Mesodermal cell (in vitro differentiated cells): ENCODE measurements around the gene PCDH1. TPM values are rescaled to one million over a fixed set of nuclear protein-coding genes. Genes with fewer than 3 reads are reported as not detected.
"Not testable (repeated sequence)": the region's sequence is repeated elsewhere in the genome, so short reads cannot be mapped to it uniquely, and the experiment has no call there.

Experiments
- H3K27ac ChIP-seq: 2 replicates; pipeline ENCODE4 v1.7.0; 2013; ENCODE audit warnings: mild to moderate bottlenecking, low read depth, low read length, moderate library complexity; ENCODE audit not compliant: severe bottlenecking
- H3K36me3 ChIP-seq: 2 replicates; pipeline ENCODE4 v1.7.1; 2013; ENCODE audit warnings: mild to moderate bottlenecking, low read length, moderate library complexity; ENCODE audit not compliant: control insufficient read depth, insufficient read depth
- H3K4me1 ChIP-seq: one replicate; pipeline ENCODE4 v1.7.1; 2013; ENCODE audit warnings: mild to moderate bottlenecking, low read length; ENCODE audit not compliant: insufficient read depth, control insufficient read depth, poor library complexity, severe bottlenecking
- H3K4me3 ChIP-seq: 2 replicates; pipeline ENCODE4 v1.7.0; 2013; ENCODE audit warnings: low read length, control low read depth, mild to moderate bottlenecking; ENCODE audit not compliant: insufficient read depth, poor library complexity, severe bottlenecking; ENCODE audit errors: extremely low read depth
- H3K9me3 ChIP-seq: 2 replicates; pipeline ENCODE4 v1.7.1; 2013; ENCODE audit warnings: mild to moderate bottlenecking, low read length, moderate library complexity; ENCODE audit not compliant: control insufficient read depth
- WGBS, 2 experiments: methylation state at CpG; one replicate each; pipeline ENCODE4 v1.1.5; 2013; ENCODE audit warnings: missing lambda C conversion rate in 2 of 2; ENCODE audit not compliant: insufficient coverage in 2 of 2; 5-methylcytosine and 5-hydroxymethylcytosine counted together
- polyA plus RNA-seq, 2 experiments: library from polyadenylated mRNA; stranded (reverse); fragments of 50-300 nt; gene quantifications; one replicate each; pipeline ENCODE4 v1.2.3, GENCODE V29; 2013

The PCDH1 gene
- 25.9 TPM for polyA plus RNA-seq (2013, experiment 1 of 2)
- polyA plus RNA-seq (2013, experiment 2 of 2), result 18.5 TPM

DNA sequence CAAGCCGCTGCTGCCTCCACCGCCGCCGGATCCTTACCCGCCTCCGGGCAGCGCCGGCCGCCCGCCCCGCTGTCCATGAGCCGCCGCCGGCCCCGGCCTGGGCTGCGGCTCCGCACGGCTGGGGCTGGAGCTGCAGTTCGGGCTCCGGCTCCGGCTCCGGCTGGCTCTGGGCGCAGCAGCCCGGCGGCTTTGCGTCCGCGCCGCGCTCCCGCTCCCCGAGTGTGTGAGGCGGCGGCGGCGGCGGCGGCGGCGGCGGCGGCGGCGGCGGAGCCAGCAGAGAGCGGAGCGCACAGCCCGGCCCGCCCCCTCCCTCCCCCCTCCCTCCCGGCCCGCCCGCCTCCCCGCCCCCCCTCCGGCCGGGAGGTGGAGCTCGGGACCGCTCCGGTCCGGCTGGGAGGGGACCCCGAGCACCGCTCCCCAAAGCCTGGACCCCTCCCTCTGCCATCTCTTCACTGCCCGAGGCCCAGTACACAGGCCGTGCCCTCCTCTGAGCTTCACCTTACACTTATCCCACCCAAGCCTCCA, at the start of gene PCDH1:
Gene PCDH1, minus strand, starts transcription at position 225 of the 525 bp plus-strand sequence. Its CDS starts 148 bp downstream, at position 77.
- H3K4me1 ChIP-seq, result peaks cover 54% of the 10 kb centered on the region
- H3K36me3 ChIP-seq, result no peaks in the 10 kb centered on the region
- 0 to 1% methylated on average over 3 to 26 of the region's 63 CpGs for WGBS, 2 experiments
- H3K4me3 ChIP-seq, result peak within 1 kb of the TSS; percentile 62
- no peaks in the 10 kb centered on the region for H3K9me3 ChIP-seq
- no peak within 1 kb of the TSS for H3K27ac ChIP-seq

DNA sequence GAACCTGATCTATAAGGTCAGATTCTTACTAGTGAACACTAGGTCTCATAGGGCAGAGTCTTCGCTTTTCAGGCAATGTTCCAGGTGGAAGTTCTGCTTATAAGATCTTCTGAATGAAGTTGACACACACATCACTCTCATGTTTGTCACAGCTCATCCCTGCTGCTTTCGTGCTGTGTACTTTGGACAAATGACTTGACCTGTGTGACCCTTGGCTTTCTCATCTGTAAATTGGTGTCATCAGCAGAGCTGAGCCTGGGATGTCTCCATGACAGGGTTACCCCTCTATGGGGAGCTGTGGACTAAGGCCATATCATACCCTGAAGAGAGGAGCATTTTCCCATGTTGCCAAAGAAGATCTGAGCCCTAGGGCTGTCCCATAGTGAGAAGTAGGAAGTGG, 48.2 kb upstream of the PCDH1 start:
- no peak overlapping the region for H3K4me3 ChIP-seq
- H3K27ac ChIP-seq, result no peak overlapping the region
- peaks cover 62% of the 10 kb centered on the region for H3K36me3 ChIP-seq
- peaks cover 8% of the 10 kb centered on the region for H3K4me1 ChIP-seq
- no peaks in the 10 kb centered on the region for H3K9me3 ChIP-seq
- 100% methylated on average over 1 of the region's 2 CpGs for WGBS, 2 experiments

DNA sequence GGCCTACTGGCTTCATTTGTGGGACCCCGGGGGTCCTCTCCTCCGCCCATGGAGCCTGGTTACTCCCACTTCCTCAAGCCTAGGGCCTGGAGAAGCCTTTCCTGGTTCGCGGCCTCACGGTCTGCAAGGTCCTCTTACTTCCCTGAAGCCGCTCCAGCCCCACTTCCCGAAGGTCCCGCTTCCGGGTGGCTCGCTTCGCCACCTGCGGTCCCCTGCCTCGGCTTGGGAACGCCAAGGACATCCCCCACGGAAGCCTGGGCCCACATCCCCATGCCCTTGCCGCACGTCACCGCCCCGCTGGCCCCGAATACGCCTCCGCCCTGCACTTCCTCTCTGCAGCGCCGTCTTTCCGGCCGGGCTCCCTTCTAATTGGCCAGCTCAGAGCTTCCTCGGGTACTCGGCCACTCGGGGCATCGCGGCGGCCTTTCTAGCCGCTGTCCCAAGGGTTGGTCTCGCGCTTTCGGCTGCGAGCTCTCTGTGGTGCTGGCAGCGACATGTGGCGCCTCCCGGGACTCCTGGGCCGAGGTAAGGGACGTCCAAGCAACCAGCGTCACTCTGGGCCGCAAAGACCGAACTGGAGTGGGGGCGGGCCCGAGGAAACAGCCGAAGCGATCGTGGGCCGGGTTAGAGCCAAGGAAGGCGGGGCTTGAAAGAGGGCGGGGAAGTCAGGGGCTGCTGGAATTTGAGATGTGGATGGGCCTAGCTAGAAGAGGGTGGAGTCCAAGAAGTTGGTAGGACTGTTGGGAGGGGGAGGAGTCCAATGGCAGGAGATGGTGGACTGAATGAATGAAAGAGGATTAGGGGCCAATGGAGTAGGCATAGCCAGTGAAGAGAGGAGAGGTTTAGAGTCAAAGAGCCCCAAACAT, 45.5 kb upstream of the PCDH1 start, which contains the start of gene DELE1:
Gene DELE1, plus strand, starts transcription at position 424 of the 866 bp plus-strand sequence. Its CDS starts 71 bp downstream, at position 495.
- H3K36me3 ChIP-seq, result peaks cover 36% of the 10 kb centered on the region
- H3K27ac ChIP-seq, result peak within 1 kb of the TSS; percentile 97
- H3K4me3 ChIP-seq, result peak within 1 kb of the TSS; percentile 81
- WGBS, 2 experiments, result 0 to 1% methylated on average over 36 to 53 of the region's 53 CpGs
- no peaks in the 10 kb centered on the region for H3K9me3 ChIP-seq
- peaks cover 8% of the 10 kb centered on the region for H3K4me1 ChIP-seq

DNA sequence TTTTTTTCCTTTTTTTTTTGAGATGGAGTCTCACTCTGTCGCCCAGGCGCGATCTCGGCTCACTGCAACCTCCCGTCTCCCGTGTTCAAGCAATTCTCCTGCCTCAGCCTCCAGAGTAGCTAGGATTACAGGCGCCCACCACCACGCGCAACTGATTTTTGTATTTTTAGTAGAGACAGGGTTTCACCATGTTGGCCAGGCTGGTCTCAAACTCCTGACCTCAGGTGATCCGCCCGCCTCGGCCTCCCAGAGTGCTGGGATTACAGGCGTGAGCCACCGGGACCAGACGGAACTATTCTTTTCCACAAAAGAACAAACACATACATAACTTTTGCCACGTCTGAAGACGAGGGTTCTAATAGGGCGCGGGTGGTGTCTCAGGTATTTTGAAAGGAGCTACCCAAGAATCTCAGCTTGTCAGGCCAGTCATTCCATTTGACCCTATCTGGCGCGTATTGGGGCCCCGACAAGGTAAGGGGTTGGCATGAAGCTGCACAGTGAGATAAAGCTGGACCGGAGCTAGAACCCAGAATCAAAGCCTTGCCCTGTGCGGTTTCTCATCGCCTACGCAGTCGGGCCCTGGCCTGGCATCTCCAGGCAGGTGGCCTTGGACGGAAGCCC, 44.7 kb upstream of the PCDH1 start:
- not testable (repeated sequence) for H3K9me3 ChIP-seq, H3K4me1 ChIP-seq
- Histone ChIP-seq H3K36me3 (peaks cover 29% of the 10 kb centered on the region), H3K4me3 (peak overlapping the region; percentile 81), H3K27ac (peak overlapping the region; percentile 97)
- WGBS, 2 experiments, result 71 to 73% methylated on average over 18 to 22 of the region's 28 CpGs

DNA sequence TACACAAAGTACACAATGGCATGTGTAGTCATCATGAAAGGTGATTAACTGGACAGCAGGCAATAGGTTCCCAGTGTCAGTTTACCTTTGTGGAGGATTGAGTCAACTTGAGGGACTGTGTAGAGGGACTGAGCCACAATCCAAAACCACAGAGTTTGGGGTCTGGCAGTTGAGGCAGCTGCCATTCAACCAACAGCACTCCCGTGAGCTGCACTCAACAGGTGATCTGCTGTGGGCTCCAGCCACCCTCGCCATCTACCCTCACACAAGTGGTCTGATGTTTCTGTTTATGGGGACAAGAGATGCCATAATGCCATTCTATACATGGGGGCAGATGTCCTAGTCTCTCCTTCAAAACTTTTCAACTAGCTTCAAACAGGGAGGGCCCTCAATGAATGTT, 42.6 kb upstream of the PCDH1 start:
- H3K36me3 ChIP-seq, result peaks cover 8% of the 10 kb centered on the region
- H3K4me1 ChIP-seq, result peaks cover 8% of the 10 kb centered on the region
- 80% methylated on average over 2 of the region's 2 CpGs; no CpG with 5 or more reads in 1 of the 2 experiments for WGBS, 2 experiments
- no peaks in the 10 kb centered on the region for H3K9me3 ChIP-seq
- no peak overlapping the region for H3K4me3 ChIP-seq
- no peak overlapping the region for H3K27ac ChIP-seq

DNA sequence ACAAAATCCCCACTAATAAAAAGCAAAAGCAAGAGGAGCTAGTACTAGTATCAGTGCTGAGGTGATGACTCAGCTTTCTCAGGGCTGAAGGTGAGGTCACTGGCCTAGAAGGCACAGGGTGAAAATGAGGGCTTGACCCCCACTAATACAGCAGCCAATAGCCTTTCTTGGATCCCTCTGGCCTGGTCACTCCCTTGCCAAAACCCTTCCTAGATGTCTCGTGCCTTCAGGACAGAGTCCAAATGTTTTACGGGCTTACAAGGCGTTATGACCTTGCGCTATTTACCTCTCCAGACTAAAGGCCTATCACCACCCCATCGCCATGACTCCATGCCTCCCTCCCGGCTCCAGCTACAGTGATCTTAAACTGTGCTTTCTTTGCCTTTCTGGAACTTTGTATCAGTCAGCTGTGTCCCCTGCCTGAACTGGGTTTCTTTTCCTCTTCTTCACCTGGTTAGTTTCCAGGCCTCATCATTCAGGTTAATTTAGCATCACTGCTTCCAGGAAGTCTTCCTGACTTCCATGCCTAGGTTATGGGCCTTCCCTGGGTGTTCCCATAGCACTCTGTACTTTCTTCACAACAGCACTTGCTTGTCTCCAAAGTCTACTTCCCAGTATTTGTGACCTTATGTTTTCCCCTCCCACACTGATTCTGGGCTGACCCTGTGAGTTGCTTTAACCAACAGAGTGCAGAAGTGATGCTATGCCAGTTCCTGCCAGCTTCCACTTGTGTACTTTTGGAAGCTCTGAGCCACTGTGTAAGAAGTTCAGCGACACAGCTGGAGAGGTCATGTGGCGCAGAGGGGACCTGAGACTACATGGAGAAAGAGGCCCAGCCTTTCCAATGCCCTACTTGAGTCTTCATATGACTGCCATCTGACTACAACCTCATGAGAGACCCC, 41.3 kb upstream of the PCDH1 start:
- Histone ChIP-seq H3K9me3 (no peaks in the 10 kb centered on the region), H3K36me3 (no peaks in the 10 kb centered on the region), H3K4me3 (no peak overlapping the region), H3K27ac (no peak overlapping the region), H3K4me1 (peaks cover 9% of the 10 kb centered on the region)
- WGBS, 2 experiments, result 92 to 95% methylated on average over 8 of the region's 8 CpGs

DNA sequence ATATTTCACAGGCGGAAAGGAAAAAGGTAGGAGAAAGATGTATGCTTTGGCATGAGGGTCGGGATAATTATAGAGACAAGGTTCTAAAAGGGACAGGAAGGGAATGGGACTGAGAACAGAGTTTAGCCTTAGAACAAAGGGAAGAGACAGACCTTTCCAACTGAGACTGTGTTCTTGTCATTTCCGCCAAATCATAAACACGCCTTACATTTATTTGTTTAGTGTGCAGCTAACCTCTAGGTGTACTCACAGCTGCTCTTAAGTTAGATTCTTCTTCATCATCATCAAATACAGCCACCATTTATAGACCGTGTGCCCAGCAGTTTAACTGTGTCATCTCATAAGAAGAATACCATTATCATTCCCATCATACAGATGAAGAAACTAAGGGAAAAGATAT, 39.5 kb upstream of the PCDH1 start:
- Histone ChIP-seq H3K36me3 (no peaks in the 10 kb centered on the region), H3K9me3 (no peaks in the 10 kb centered on the region), H3K27ac (no peak overlapping the region), H3K4me1 (peaks cover 10% of the 10 kb centered on the region), H3K4me3 (no peak overlapping the region)
- 56 to 70% methylated on average over 3 to 4 of the region's 5 CpGs for WGBS, 2 experiments

DNA sequence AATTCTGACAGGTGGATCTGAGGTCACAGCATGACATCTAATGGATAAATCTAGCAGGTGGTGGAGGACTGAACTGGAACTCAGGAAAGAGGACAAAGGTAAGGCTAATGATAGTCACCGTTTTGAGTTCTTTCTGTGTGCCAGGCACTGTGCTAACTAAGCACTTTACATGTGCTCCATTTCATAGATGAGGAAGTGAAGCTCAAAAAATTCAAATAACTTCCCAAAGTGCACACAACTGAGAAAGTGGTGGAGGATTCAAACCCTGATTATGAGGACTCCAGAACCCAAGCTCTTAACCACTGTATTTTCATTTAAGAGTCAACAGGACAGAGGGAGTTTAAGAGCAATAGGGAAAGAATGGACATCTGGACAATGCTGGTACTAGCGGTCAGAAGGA, 38.3 kb upstream of the PCDH1 start:
- H3K9me3 ChIP-seq, result no peaks in the 10 kb centered on the region
- H3K27ac ChIP-seq, result no peak overlapping the region
- peaks cover 8% of the 10 kb centered on the region for H3K4me1 ChIP-seq
- no peak overlapping the region for H3K4me3 ChIP-seq
- WGBS, 2 experiments, result 90 to 94% methylated on average over 2 of the region's 2 CpGs
- H3K36me3 ChIP-seq, result no peaks in the 10 kb centered on the region

DNA sequence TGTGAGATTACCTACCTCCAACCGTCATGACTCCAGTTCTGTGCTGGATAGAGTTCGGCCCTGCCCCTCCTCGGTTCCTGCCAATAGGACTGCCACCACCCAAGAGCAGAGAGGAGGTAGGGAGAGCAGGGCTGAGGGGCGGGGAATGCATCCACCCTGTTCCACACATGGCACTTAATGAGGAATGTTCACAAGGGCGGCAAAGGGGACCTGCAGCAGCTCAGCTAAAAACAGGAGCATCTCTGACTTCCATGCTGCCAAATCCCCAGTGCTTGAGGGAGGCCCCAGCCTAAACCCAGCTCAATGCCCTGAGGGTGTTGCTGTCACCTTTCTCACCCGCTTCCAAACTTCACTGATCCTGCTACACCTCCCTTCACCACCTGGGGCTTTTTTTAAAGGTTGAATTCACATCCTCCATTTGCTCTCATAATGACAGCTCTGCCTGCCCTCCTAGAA, 37.7 kb upstream of the PCDH1 start:
- no peaks in the 10 kb centered on the region for H3K36me3 ChIP-seq
- 69 to 80% methylated on average over 3 of the region's 6 CpGs for WGBS, 2 experiments
- no peak overlapping the region for H3K4me3 ChIP-seq
- peaks cover 8% of the 10 kb centered on the region for H3K4me1 ChIP-seq
- H3K9me3 ChIP-seq, result no peaks in the 10 kb centered on the region
- no peak overlapping the region for H3K27ac ChIP-seq

DNA sequence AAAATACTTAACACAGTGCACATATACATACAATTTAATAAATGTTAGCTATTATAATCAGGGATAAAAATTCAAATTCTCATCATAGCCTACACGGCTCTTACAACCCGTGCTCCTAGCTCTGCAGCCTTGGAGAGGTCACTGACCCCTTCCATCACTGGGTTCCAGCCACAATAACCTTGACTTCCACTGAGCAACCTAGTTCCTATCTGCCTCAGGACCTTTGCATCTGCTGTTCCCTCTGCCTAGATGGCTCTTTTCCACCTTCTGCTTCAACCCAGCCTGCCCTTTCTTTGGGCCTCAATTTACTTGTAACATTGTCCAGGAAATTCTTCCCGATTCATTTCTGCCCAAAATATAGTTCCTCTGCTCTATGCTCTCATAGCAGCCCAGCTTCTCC, 36.6 kb upstream of the PCDH1 start:
- no peaks in the 10 kb centered on the region for H3K36me3 ChIP-seq
- no peaks in the 10 kb centered on the region for H3K9me3 ChIP-seq
- no peak overlapping the region for H3K27ac ChIP-seq
- WGBS, 2 experiments, result 91 to 100% methylated on average over 3 of the region's 3 CpGs
- H3K4me1 ChIP-seq, result peaks cover 8% of the 10 kb centered on the region
- H3K4me3 ChIP-seq, result no peak overlapping the region
